Erythroblast (primary cell): Measurements from ENCODE around the gene CDC26.

Experiments used
- GATA1 ChIP-seq: IDR thresholded peaks from 2 replicates; pipeline ENCODE4 v1.6.1; 2011; ENCODE audit warnings: low read depth, mild to moderate bottlenecking, control low read depth, low read length, moderate library complexity
- POLR2A ChIP-seq: IDR thresholded peaks from 2 replicates; pipeline ENCODE4 v1.6.1; 2011; ENCODE audit warnings: mild to moderate bottlenecking, low read length

GRCh38 chr9:113228130-113228665 lies 47.2 kb downstream of the CDC26 start:
- no peak for TF ChIP-seq POLR2A
- TF ChIP-seq GATA1 = no peak
